ENCODE measurements around the gene RAB9A.
"Not testable (repeated sequence)": the region's sequence is repeated elsewhere in the genome, so short reads cannot be mapped to it uniquely, and the experiment has no call there.

RAB9A gene

DNA sequence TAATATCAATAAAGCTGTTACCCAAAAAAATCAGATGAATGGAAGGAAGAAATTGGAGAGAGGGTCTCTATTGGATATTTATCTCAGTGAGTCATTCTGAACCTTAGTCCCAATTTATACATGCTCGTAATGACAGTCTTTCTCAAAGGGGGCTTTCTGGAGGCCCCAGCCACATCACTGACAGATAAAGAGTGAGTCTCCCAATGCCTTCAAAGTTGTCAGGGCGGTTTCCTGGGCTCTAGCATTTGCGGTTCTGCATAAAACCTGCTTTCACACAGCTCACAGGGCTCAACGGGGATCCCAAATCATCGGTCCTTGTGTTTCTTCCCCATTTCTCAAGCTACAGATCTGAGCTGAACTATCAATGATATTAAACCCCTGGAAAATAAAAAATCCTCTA, 18.7 kb upstream of the RAB9A start:
- DNase-seq = no peak

DNA sequence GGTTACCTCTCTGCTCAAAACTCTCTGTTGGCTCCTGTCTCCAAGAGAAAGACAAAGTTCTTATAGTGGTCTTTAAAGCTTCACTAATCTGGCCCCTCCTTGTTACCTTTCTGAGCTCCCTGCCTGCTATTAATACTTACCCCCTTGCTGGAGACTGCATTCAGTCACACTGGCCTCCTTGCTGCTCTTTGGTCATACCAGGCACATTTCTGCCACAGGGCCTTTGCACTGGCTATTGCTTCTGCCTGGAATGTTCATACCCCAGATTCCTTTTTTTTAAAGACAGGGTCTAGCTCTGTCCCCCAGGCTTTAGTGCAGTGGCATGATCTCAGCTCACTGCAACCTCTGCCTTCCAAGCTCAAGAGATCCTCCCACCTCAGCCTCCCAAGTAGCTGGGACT, 15.9 kb upstream of the RAB9A start:
- no peak for DNase-seq

DNA sequence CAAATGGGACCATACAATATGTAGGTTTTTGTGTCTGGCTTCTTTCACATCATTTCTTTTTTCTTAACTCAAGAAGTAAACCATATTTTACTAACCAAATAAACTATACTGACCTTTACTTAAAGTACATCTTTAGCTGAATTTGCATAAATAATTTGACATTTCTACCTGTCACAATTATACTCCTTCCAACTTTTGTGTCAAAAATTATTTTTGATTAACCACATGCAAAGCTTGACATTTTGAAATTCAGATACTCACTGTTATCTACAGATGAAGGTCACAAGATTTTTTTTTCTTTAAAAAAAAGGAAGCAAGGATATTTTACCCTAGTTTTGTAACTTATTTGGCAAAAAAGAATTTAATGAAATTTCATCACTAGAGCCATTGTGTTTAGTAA, 12.0 kb upstream of the RAB9A start:
- no peak for DNase-seq

DNA sequence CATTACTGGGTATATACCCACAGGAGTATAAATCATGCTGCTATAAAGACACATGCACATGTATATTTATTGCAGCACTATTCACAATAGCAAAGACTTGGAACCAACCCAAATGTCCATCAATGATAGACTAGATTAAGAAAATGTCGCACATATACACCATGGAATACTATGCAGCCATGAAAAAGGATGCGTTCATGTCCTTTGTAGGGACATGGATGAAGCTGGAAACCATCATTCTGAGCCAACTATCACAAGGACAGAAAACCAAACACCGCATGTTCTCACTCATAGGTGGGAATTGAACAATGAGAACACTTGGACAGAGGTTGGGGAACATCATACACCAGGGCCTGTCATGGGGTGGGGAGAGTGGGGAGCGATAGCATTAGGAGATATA, 9.2 kb upstream of the RAB9A start:
- DNase-seq = not testable (repeated sequence)

DNA sequence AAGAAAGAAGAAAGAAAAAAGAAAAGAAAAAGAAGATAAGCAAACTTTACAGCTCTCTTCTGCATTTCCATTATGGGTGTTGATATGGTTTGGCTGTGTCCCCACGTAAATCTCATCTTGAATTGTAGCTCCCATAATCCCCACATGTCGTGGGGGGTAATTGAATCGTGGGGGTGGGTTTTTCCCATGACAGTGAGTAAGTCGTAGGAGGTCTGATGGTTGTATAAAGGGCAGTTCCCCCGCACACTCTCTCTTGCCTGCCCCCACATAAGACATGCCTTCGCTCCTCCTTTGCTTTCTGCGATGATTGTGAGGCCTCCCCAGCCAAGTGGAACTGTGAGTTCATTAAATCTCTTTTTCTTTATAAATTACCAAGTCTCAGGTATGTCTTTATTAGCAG, 7.3 kb upstream of the RAB9A start:
- no peak for DNase-seq

DNA sequence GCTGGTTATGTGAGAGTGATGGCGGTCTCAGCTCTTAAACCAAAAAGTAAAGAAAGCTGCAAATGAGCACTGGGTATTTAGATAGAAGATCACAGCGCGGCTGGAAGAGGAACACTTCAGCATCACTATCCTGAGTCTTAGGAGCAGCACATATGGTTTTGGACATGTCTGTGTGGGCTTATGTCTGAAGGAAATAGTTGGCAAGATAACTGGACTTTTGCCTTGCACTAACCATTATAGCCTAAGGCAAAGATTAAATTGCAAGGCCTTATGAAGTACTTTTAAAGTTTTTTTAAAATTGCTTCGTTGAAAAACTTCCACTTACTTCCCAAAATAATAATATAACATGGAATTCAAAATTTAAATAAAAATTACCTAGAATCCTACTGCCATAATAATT, 4.6 kb upstream of the RAB9A start:
- no peak for DNase-seq

DNA sequence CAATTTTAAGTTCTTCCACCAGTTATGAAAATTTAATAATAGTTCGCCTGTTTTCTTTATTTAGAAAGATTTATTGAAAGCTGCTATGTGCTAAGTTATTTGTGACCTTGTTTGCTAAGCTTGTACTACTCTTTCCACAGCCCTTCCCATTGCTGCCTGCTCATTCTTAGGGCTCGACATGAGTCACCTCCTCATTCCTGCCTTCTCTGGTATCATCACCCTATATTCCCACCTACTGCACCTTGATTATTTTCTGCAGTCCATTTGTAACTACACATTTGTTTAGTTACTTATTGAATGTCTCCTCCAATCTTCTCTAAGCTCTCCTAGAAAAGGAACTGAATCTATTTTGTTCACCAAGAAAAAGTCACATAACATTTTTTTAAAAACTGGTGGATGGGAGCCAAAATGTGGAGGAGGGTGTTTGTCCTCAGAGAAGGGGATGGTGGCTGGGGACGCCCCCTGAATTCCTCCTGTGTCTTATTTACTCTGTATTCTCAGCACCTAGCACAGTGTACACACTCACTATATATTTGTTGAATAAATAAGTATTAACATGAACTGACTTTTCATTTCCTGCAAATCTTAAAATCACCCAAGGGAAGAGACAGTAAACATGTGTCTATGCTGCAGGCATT, 3.7 kb upstream of the RAB9A start:
- DNase-seq = no peak

DNA sequence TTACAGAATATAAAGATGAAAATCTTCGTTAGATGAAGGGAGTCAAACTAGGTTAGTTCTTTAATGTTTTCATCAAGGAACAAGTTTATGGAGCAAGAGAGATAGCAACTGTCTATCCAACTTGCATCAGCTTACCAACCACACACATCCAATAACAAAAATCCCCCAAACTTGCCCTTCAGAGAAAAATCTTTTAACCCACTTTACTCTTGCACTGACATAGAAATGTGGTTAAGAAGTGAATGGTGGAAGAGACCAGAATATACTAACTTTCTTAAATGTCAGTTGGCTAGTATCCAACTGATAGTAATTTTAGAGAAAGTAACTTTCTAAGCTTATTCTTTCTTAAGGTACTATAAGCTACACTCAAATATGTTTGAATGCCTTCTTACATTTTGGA, 1.7 kb upstream of the RAB9A start:
- no peak for DNase-seq

DNA sequence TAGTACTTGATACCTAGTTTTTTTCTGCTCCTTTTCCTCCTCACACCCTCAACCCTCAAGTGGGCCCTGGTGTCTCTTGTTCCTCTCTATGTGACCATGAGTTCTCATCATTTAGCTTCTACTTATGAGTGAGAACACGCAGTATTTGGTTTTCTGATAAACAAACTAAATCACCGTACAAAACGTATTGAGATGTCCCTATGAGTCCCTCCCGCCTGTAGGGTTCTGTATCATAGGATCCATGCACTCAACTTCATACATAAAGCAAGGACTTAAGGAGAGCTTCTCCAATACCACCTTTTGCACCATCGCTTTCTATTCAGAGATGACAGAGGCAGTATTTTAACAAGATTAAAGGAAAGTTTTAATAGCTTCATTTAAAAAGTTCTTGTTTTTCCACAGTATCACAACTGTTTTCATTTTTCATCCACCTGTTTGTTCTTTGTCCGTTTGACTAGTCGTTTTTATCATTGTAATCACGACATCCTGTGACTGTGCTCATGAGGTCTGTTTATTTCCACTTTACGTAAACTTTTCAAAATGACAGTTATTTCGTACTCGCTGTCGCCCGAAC, 457 bp upstream of the RAB9A start:
- no peak for DNase-seq

DNA sequence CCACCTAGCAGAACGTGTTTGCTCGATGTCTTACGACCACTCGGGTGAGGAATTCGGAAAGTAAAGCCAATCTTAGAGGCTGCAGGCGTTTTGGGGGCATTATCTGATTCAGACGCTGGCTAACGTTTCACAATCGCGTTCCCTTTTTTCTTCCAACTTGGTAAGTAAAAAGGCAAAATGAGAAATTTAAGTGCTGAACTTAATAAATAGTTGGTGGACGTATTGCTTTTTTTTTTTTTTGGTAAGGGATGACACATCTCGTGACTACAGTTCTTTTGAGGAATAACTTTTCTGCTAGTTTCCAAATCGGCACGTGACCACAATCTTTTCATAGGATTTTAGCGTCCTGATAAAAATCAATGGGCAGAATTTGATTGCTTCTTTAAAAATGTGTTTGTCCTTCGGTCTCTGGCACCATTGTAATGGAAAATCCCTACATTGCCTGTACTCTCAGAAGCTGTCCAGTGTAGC, 848 bp downstream of the RAB9A start:
- DNase-seq = no peak

DNA sequence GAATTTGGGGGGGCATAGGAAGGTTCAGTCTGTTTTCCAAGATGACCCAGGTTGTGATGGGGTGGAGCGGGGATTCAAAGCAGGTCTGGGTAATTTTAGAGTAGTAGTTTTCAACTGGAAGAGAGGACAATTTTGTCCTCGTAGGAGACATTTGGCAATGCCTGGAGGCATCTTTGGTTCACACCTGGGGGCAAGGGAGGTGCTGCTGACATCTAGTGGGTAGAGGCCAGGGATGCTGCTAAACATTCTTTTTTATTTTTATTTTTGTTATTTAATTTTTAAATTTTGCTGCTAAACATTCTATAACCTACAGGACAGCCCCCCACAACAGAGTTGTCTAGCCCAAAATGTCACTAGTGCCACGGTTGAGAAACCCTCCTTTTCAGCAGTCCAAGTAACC, 1.9 kb downstream of the RAB9A start:
- no peak for DNase-seq

DNA sequence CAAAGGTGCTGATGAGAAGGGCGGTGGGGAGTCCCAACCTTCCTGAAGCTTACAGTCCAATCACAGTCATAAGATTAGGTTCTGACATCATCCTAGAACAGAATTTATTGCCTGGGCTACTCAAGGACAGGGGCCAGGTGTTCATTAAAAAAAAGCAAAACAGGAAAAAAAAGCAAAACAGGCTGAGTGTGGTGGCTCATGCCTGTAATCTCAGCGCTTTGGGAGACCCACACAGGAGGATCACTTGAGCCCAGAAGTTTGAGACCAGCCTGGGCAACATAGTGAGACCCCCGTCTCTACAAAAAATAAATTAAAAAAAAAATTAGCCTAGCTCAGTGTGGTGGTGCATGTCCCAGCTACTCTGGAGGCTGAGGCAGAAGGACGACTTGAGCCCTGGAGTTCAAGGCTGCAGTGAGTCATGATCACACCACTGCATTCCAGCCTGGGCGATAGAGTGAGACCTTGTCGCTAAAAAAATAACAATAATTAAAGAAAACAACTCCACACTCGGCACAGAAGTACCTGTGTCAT, 3.0 kb downstream of the RAB9A start:
- DNase-seq = no peak

DNA sequence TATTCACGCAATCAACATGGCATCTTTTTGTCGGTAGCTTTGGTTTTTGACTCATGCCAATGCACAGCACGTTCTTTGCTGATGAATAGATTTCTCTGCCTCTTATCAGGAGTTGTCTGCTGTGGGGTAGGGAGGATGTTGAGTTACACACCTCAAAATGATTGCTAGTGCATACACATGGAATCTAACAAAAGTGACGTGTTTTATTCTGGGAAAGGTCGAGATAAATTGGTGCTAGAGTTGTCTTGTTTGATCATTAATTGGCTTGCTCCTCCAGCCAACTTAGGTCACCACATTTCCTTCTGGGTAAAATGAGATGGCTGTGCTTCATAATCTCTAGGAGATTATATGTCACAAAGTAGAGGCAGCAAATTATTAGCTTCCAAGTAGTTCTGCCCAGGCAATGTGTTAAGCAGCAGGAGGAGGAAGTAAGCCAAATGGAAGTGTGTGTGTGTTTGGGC, 3.9 kb downstream of the RAB9A start:
- DNase-seq = no peak

DNA sequence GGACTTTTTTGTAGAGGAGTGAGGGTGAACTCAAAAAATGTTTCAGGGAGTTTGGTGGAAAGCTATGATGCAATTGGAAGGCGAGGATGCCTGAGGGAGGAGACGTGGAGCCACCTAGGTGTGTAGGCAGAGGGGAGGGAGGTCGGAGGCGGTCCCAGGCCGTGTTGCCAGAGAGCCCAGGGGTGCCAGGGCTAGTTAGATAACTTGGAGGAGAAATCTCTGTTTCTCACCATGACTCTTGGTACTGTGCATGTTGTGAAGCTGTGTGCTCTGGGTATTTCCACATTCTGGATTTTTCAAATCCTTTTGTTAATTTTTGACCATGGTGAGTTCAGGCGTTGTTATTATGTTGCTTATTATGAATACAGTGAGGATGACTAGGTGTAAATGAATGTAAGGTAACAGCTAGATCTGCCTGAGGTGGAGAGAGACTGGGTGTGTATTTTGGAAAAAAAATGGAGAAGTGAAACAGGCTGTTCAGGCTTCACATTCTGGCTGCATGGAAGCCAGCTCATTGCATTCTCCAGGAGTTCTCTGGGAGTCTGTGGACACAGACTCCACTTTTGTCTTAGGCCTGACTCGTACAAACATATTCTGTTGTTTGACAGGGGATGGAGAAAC, 4.5 kb downstream of the RAB9A start:
- no peak for DNase-seq

DNA sequence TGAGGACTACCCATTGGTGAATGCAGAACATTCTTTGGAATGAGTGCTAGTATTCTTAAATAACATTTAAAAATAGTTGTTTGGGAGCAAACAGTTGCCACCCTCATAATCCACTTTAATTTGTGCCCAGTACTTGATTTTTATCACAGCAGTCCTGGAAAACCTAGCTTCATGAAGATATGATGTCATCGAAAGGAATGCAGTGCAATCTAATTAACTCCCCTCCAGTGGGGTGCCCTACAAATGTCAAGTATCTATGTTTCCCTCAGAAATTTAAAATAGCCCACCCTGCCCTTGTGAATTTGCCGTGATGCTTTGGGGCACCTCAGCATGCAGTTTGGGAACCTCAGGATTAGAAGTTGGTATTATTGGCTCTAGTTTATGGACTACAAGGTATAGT, 5.4 kb downstream of the RAB9A start:
- no peak for DNase-seq

DNA sequence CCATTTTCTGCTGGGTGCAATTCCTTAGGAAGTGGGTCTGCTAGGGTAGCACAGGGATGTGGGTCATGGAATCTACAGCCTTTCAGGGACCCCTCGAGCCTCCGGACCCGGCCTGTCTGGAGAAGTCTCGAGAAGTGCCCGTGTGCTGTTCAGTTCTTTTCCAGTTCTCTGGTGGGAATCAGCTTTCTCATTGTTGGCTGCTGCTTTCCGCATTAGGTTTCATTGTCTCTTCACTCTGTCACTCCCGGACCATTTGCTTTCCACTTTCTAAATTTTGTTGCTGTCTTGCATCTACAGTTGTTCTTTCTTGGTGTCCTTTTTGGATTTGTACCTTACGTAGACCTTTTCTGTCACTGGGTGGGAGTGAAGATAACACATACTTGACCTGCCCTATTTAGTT, 6.1 kb downstream of the RAB9A start:
- DNase-seq = no peak

DNA sequence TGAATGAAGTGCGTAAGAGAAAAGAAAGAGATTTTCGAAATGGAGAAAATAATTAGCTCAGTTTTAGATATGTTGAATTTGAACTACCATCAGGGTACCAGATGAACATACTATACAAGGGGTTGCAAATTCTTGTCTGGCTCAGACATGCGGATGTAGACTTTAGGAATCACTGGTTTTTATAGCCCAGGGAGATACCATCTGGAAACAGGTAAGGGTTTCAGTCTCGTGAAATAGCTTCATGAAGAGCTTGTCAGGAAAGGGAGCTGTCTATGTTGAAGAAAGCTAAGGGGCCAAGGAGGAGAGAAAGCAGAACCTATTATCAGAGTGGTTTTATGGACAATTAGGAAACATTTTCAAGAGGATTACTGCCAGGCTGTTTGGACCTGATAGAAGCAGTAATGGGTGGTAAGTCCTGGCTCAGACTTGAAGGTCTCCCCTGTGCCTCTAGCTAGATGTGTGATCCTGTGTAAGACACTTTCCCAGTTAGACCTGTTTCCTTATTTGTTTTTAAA, 6.7 kb downstream of the RAB9A start:
- DNase-seq = no peak

DNA sequence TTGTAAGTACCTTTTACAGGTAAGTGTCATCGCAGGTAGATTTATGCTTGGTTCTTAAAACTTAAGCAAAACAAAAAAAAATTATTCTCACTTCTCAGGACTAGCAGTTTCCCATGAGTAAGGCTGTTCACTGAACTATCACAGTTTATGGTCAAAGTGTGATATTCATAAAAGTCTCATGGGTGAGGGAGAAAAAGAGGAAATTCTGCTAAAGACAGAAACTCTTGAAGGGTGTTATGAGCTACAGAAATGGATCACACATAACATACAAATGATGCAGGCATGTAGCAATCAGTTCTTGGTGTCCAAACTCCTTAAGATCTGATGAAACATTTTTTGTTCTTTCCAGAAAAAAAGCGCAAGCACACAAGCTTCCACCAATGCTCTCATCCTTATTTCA, 8.5 kb downstream of the RAB9A start:
- DNase-seq = no peak

DNA sequence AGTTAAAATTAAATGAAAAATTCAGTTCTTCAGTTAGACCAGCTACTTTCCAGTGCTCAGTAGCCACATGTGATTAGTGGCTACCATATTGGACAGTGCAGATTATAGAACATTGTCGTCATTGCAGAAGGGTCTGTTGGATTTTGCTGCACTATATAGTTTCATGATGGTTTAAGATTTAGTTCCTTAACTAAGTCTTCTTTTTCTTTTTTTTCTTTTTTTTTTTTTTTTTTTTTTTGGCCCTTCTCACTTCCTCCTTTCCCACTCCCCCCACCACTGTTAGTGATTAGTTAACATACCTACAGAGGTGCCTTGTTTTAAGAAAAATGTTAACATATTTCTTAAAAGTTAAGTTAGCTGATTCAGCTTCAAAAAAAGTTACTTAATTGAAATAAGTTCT, 9.0 kb downstream of the RAB9A start:
- no peak for DNase-seq

DNA sequence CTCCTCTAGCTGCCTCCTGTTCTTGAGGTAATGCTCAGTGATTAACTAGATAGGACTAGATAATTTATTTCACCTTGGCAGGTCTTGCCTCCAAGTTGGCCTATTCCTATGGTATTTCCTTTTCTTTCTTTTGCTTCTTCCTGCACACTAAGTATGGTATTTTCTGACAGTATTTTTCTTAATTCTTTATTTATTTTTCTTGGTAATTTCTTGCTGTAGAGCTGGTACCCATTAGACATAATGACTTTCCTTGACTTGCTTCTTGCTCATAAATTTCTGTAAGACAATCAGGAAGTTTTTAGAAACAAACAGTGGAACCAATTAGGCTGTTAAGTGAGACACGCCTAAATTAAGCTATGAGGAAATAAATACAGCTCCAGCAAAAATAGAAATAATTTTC, 9.5 kb downstream of the RAB9A start:
- DNase-seq = no peak

DNA sequence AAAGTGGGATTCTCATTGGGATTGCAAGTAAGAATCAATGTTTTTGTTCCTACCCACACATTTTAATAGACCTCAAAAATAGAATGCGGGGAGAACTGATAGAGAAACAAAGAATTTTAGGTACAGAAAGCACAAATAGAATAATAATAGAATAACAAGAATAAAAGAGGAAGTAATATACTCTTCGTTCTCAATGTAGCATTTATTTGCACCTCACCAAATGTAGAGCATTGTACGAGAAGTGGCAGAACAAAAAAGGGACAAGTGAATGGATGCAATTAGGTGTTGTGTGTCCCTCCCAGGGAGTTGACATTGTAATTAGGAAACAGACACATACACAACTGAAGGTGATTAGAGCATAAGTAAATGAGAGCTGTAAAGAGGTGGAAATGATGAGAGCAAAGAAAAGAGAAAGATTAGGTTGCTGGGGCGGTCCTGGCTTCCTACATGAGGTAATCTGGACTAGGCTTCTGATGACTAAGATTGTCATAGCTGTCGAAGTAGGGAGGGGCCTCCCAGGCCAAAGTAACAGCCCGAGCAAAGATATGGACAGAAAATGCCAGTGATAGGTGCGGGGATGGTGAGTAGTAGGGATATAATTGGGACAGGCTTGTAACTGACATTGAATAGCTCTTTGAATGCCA, 10.4 kb downstream of the RAB9A start:
- no peak for DNase-seq

DNA sequence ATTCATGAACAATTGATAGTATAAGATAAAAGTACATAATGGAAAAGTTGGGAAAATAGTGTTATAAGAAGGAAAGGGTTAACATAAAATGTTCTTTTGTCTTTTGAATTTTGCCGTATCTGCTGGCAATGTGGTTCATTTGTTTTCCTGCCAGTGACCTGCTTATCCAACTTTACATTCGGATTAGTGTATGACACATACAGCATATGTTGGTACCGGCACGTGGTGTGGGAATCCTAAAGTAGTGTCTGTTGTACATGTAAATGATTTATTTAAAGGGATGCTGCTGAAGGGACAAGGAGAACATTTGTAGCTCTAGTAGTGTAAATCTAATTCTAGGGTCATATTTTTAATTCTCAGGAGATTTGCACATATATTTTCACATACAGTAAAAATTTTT, 11.5 kb downstream of the RAB9A start:
- no peak for DNase-seq

DNA sequence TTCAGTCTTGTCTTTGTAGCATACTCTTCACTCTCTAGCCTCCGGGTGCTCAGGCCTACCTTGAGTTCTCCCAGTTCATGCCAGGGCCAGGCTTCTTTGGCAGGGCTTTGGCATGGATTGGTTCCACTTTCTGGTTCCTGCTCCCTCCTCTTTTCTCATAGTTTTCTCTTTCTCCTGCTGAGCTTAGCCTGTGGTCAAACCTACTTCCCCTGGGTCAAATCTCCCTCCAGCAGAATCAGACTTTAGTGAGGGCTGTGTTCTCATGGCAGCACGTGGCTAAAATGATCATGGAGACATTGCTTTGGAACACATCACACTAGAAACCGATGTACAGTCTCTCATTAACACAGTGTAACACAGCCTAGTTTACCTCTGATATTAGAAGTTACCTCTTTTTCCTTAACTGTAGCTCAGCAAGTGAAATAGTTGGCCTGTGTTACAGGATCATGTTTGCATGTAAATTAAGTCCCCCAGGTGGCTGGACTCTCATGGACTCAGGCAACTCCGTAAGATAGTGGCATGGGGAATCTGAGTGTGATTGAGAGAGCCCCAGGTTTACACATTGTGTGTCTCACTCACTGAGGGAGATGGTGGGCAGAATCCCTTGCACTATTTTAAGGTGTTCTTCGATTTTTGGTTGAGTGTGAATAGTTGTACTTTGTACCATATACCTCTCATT, 13.3 kb downstream of the RAB9A start:
- no peak for DNase-seq

All from fibroblast of upper back skin (primary cell).